Gastroesophageal sphincter (tissue), 3 donors: ENCODE data around the gene CYLD.

Experiments
- EP300 ChIP-seq: sonication (generic); formaldehyde crosslinking; IDR thresholded peaks from one replicate; pipeline ENCODE4 v1.6.1; 2017; ENCODE audit warnings: antibody characterized with exemption, mild to moderate bottlenecking
- POLR2A ChIP-seq, 2 donors: fragments of 450-650 bp; IDR thresholded peaks; one replicate each; pipeline ENCODE4 v1.6.1; 2017; ENCODE audit warnings: antibody characterized with exemption in 2 of 2, mild to moderate bottlenecking in 2 of 2, moderate library complexity in 1 of 2
- POLR2AphosphoS5 ChIP-seq: sonication (generic); formaldehyde crosslinking; IDR thresholded peaks from one replicate; pipeline ENCODE4 v1.6.1; 2017; ENCODE audit warnings: antibody characterized with exemption
- TF ChIP-seq, protein P1 (sequence below), 4 experiments: fragments of 200-600 bp in 2 of 4; fragments of 450-650 bp in 2 of 4; sonication (generic) in 1 of 4; IDR thresholded peaks; one replicate each; pipeline ENCODE4 v1.5.1; 2017 to 2019; ENCODE audit warnings: antibody characterized with exemption in 4 of 4, mild to moderate bottlenecking in 2 of 4, moderate library complexity in 2 of 4

DNA sequence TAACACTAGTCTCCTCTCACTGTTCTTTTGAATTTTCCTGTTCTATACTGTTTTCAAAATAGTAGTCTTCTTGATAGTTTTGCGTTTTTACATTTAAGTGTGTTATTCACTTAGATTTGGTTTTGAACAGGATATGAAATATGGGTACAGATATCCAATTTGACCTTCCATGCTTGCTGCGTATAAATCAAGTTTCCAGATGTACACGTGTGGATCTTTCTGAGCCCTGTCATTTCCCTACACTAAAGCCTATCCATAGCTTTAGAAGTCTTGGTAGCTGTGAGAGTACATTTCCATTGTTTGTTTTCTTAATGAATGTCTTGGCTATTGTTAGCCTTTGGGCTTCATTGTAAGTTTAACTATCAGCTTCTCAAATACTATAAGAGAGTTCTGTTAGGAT is 20.4 kb downstream of the CYLD start:
- TF ChIP-seq, protein P1, sequence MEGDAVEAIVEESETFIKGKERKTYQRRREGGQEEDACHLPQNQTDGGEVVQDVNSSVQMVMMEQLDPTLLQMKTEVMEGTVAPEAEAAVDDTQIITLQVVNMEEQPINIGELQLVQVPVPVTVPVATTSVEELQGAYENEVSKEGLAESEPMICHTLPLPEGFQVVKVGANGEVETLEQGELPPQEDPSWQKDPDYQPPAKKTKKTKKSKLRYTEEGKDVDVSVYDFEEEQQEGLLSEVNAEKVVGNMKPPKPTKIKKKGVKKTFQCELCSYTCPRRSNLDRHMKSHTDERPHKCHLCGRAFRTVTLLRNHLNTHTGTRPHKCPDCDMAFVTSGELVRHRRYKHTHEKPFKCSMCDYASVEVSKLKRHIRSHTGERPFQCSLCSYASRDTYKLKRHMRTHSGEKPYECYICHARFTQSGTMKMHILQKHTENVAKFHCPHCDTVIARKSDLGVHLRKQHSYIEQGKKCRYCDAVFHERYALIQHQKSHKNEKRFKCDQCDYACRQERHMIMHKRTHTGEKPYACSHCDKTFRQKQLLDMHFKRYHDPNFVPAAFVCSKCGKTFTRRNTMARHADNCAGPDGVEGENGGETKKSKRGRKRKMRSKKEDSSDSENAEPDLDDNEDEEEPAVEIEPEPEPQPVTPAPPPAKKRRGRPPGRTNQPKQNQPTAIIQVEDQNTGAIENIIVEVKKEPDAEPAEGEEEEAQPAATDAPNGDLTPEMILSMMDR (IDR thresholded peaks at IDR 0.05) = no peak
- no peak for TF ChIP-seq POLR2A (IDR thresholded peaks at IDR 0.05)
- TF ChIP-seq EP300 = no peak
- no peak for TF ChIP-seq POLR2AphosphoS5
